HG02759 (cell line): ENCODE data around the gene FGF11.

Source experiments
- ATAC-seq: cut with Tn5 transposase; IDR thresholded peaks from one replicate; pipeline ENCODE4 v1.9.1; 2021; ENCODE audit warnings: mild to moderate bottlenecking, moderate library complexity; ENCODE audit not compliant: unreplicated experiment

Gene FGF11

GRCh38 chr17:7439462-7440112, at the start of gene FGF11:
TSS of gene FGF11 (plus strand) at chr17:7439512. CDS start at chr17:7439621, 109 bp downstream.
- no peak for ATAC-seq

- ATAC-seq: no peak
These were observed 49.1 kb upstream of the FGF11 start for GRCh38 chr17:7389924-7390910.

DNA sequence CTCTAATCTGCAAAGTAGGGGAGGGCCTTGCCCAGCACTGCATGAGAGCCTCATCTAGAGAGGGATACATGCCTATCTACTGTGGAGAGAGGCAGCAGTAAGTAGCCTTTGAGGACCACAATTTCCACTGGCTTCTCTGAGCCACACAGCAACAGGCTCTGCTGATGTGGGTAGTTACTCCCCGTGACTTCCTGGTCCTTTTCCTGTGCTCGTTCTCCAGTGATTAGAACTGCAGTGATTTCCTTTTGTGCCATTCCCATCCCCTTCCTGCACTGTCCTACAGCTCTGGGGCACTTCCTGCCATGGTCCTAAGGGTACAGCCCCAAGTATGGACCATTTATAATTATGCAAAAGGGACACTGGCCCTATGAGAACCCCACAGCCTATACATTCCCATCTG, 48.0 kb upstream of the FGF11 start:
- no peak for ATAC-seq

- no peak for ATAC-seq
These were observed 46.4 kb upstream of the FGF11 start for GRCh38 chr17:7392696-7393612.

GRCh38 chr17:7393613-7394451, 45.5 kb upstream of the FGF11 start:
- ATAC-seq: peak; percentile 49

DNA sequence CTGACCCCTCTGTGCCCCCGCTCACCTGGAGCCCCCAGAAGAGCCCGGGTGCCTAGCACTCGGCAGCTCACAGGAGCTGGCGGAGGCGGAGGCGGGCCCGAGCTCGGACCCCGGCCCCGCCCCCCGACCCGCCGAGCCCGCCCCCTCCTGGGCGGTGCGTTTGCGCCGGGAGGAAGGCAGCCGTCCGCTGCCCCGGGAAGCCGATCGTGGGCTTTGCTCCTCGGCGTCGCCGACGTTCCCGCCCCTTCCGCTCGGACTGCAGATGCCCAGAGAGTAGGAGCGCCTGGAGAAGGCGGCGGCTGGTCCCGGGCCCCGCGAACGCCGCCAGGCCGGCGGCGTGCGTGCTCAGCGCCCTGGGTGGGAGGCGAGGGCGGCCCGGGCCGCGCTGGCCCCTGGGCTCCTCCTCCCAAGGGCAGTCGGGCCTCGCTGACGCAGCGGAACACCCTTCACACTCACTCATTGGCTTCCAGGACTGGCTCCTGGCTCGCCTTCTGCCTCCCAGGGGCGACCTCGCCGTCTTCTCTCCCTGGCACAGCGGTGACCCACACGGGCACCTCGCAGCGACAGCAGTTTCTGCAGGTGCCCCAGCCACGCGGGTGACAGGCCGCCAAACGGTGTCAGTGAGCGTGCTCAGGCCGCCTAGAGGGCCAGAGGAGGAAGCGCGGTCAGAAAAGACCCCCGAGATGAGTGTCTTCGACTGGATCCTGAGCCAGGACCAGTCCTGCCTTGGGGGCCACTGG, 44.7 kb upstream of the FGF11 start, which contains the start of gene PLSCR3:
Gene PLSCR3 (minus strand): TSS at position 74 of the 740 bp plus-strand sequence. CDS start 415 bp downstream, outside the sequence.
- ATAC-seq: peak; percentile 82

DNA sequence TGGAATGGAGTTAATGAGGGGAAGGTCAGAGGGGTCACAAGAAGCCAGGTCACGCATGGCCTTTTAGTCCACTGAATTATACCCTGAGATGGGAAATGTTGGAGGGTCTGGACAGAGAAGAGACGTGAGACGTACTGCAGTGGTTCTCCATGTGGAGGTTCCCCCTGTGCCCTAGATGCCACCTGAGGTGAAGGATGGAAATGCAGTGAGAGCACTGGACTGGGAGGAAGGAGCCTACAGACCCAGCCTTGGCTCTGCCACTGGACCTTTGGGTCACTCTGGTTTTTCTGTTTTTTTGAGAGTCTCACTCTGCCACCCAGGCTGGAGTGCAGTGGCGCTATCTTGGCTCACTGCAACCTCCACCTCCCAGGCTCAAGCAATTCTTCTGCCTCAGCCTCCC, 43.2 kb upstream of the FGF11 start:
- no peak for ATAC-seq

DNA sequence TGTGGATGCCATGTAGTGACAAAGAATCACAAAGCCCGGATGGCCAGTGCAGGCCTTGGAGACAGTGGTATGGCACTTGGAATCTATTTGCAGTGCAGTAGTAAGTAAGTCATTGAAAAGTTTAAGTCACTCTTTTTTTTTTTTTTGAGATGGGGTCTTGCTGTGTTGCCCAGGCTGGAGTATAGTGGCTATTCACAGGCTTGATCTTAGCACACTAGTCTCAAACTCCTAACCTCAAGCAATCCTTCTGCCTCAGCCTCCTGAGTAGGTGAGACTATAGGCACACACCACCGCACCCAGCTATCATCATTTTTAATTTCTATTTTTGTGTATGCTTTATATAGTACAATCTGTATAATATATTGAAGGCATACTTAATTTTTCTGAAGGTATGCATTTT, 40.7 kb upstream of the FGF11 start:
- no peak for ATAC-seq

DNA sequence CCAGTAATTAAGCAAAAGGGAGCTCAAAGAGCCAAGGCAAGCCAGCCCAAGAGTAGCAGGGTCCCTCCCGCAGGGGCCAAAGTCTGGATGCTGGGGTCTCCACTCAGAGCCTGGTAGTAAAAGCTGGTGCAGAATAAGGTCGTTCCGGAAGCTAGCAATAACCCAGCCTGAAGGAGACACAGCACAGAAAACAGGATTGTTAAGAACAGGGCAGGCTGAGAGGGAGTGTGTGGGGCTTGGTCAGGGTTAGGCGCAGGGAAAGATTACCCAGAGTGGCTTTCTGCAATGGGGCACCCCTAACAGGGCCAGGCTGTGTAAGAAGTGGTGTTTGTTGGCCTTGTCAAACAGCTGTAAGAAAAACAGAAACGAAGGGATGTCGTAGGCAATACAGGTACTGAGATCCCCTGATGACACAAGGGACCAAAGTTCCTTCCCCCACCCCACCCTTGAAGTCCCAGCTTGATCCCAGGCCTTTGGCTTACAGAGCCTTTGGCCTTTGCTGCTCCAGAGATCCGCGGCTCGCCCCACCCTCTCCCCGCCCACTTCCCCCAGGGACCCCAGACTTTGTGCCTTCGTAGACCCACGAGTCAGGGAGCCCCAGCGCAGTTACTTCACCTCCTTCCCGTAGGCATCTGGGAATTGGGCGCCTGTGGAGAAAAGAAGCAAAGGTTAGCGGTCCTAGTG, 36.1 kb upstream of the FGF11 start:
- ATAC-seq: no peak

DNA sequence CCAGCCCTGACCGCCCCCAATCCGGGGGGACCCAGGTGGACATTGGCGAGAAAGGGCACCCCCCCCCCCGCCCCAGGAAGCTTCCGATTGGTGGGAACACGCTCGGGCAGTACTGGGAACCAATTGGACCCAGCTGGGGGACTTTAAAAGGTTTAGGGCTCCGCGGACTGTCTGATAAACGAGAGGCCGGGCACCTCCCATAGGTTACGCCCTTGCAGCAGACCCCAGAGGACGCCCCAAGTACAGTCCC, 35.7 kb upstream of the FGF11 start:
- no peak for ATAC-seq

DNA sequence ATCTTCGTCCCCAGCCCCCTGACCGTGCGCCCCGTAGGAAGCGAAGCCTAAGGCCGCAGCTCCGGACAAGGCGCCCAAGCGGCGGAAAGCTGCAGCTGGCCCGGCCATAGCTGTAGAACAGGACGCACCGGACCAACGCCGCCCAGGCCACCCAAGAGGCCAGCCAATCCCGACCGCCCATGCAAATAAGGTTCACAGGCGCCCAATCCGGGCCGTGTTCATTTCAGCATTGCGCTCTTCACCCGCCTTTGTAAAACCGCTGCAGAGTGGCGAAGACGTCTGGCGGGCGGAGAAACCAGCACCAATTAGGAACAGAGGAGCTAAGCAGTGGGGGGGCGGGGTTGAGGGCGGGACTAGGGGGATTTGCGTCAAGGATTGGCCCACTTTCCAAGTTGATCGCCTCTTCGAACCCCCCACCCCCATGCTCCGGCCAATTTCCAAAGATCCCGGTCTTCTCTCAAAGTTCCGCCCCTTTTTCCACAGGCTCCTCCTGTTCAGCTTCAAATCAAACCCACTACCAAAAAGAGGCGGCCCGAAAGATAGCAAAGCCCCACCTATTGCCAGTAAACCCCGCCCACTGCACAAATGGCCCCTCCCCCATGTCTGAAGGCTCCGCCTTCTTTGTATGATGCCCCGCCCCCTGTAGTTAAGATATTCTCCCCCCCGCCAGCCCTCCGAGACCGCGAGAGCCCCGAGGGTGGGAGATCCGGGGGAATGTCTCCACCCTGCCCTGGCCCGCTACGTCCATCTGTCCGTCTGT, 35.2 kb upstream of the FGF11 start, which contains the start of gene TMEM256:
Gene TMEM256 (minus strand): TSS at position 121 of the 760 bp plus-strand sequence. CDS start 13 bp downstream, at position 108.
- peak; percentile 94 for ATAC-seq

DNA sequence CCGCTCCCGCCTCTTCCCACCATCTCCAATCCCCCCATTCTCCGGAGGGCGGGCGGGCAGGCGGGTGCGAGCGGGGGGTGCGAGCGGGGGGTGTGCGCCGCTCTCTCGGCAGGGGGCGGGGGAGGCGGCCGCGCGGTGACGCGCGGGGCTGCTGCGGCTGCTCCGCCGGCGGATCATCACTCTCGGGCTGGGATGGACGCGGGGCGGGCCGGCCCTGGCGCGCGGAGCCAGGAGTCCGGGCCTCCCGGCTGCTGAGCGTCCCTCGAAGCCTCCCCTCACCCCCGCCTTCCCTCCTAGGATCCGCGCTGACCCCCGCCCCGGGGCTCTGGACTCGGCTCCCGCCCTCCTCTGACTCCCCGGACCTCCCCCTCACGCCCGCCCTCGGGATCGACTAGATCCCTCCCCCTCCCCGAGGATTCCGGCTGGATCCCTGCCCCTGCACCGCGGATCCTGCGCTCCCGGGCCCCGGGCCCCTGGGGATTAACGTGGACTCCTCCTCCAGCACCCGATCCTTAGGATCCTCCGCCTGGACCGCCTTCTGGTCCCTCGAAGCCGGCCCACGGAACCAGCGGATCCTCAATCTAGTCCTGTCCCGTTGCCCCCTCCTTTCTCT, 34.5 kb upstream of the FGF11 start:
- ATAC-seq: peak; percentile 9

DNA sequence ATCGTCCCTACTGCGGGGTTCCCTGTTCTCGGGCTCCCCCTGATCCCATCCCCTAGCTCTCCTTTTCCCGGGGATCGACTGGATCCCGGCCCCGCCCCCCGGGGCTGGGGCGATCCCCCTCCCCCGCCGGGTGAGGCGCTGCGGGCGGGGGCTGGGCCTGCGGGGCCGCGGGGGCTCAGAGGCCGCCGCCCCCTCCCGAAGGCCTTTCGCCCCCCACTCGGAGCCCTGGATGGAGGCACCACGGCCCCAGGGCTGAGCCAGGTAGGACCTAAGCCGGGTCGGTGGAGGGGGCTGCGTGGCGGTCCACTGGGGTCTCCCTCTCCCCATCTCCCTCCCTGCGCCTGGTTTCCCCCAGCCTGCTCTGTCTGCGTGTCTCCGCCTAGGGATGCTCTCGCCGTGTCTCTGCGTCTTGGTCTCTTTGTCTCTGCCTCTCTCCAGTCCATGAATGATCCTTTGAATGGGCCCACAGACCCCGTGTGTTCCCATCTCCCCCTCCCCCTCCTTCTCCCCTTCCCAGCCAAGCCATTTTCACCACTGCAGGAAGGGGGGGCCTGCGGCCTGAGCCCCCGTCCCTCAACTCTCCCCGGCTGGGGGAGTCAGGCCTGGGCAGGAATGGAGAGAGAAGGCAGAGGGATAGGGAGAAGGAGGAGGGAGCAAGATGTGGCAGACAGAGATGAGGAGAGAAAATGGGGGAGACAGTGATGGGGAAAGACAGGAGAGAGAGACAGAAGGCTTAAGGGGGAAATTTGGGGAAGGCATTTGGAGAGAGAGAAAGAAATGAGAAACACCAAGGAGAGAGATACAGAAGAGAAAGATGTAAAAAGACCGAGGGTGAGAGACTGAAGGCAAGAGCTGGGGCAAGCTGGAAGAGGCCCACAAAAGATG, 33.7 kb upstream of the FGF11 start:
- ATAC-seq: no peak

GRCh38 chr17:7406235-7406825, 33.0 kb upstream of the FGF11 start:
- no peak for ATAC-seq

- ATAC-seq: no peak
These were observed 32.2 kb upstream of the FGF11 start for GRCh38 chr17:7407082-7407481.

GRCh38 chr17:7407485-7408251, 31.6 kb upstream of the FGF11 start, which contains the start of gene NLGN2:
TSS of gene NLGN2 (plus strand) at chr17:7407845. CDS start at chr17:7408256, 411 bp downstream.
- no peak for ATAC-seq
